Hematopoietic multipotent progenitor cell treated with erythropoietin and hydrocortisone succinate and interleukin-3 and kit ligand, for 15 days (in vitro differentiated cells): ENCODE measurements around the gene RPS26.

ENCODE experiments used
- DNase-seq: peaks from one replicate; pipeline ENCODE4 v3.0.0-alpha.2; 2015; ENCODE audit warnings: low spot score

Gene RPS26

GRCh38 chr12:56078931-56079722, 37.4 kb downstream of the RPS26 start:
- peak; percentile 48 for DNase-seq

- peak; percentile 36 for DNase-seq
Observed at GRCh38 chr12:56079723-56080555, 38.2 kb downstream of the RPS26 start, which contains the start of gene ERBB3. Gene ERBB3 (plus strand): TSS chr12:56080165. CDS start chr12:56080301, 136 bp downstream.

GRCh38 chr12:56080556-56081138, 38.9 kb downstream of the RPS26 start:
- no peak for DNase-seq

- no peak for DNase-seq
Observed at GRCh38 chr12:56081393-56082347, 40.0 kb downstream of the RPS26 start.

GRCh38 chr12:56082382-56082781, 40.7 kb downstream of the RPS26 start:
- no peak for DNase-seq

GRCh38 chr12:56082967-56083366, 41.2 kb downstream of the RPS26 start:
- no peak for DNase-seq

- peak; percentile 51 for DNase-seq
Observed at GRCh38 chr12:56084958-56085543, 43.3 kb downstream of the RPS26 start.

- DNase-seq = no peak
Observed at GRCh38 chr12:56086096-56086495, 44.4 kb downstream of the RPS26 start.

- no peak for DNase-seq
Observed at GRCh38 chr12:56086608-56087007, 44.9 kb downstream of the RPS26 start.

GRCh38 chr12:56087220-56087619, 45.5 kb downstream of the RPS26 start:
- DNase-seq = no peak
